Suprapubic skin (tissue), 4 donors: ENCODE data around the gene CITED2. TPM values are rescaled to one million over a fixed set of nuclear protein-coding genes. Genes with fewer than 3 reads are reported as not detected.

Source experiments
- DNase-seq, 2 donors: peaks; one replicate each; pipeline ENCODE4 v3.0.0-alpha.2; 2019; ENCODE audit warnings: low spot score in 2 of 2
- H3K27ac ChIP-seq: fragments of 200-600 bp; sonication (generic); one replicate; pipeline ENCODE4 v1.5.1; 2019
- H3K27me3 ChIP-seq: fragments of 200-600 bp; sonication (generic); one replicate; pipeline ENCODE4 v1.5.1; 2019
- H3K36me3 ChIP-seq: fragments of 200-600 bp; sonication (generic); one replicate; pipeline ENCODE4 v1.5.1; 2019
- H3K4me1 ChIP-seq: fragments of 200-600 bp; sonication (generic); one replicate; pipeline ENCODE4 v1.5.1; 2019
- H3K4me3 ChIP-seq: fragments of 200-600 bp; sonication (generic); one replicate; pipeline ENCODE4 v1.5.1; 2019; ENCODE audit warnings: mild to moderate bottlenecking
- H3K9me3 ChIP-seq: fragments of 200-600 bp; sonication (generic); one replicate; pipeline ENCODE4 v1.5.1; 2019
- EP300 ChIP-seq: sonication (generic); formaldehyde crosslinking; IDR thresholded peaks from one replicate; pipeline ENCODE4 v1.6.1; 2017; ENCODE audit warnings: antibody characterized with exemption
- POLR2A ChIP-seq, 2 donors: fragments of 450-650 bp; IDR thresholded peaks; one replicate each; pipeline ENCODE4 v1.6.1; 2017; ENCODE audit warnings: antibody characterized with exemption in 2 of 2, mild to moderate bottlenecking in 2 of 2, moderate library complexity in 2 of 2
- POLR2AphosphoS5 ChIP-seq, 3 donors: sonication (generic); formaldehyde crosslinking; IDR thresholded peaks; one replicate each; pipeline ENCODE4 v1.6.1; 2017; ENCODE audit warnings: antibody characterized with exemption in 3 of 3
- WGBS: methylation state at CpG from one replicate; pipeline ENCODE4 v1.1.5; 2018; 5-methylcytosine and 5-hydroxymethylcytosine counted together
- total RNA-seq, 4 donors: library from RNA; depleted of rRNA; stranded (reverse); fragments of >200 nt; gene quantifications; one replicate each; pipeline ENCODE4 v1.1.0, GENCODE V29; 2016
- TF ChIP-seq, protein P1 (sequence below), 2 donors: fragments of 200-600 bp in 1 of 2; fragments of 450-650 bp in 1 of 2; sonication (generic) in 1 of 2; IDR thresholded peaks; one replicate each; pipeline ENCODE4 v1.5.1; 2016 to 2019; ENCODE audit warnings: antibody characterized with exemption in 2 of 2, mild to moderate bottlenecking in 1 of 2, moderate library complexity in 1 of 2

Gene CITED2
- total RNA-seq, 4 donors from 2014 or later: 167 to 239 (median 206) TPM

DNA sequence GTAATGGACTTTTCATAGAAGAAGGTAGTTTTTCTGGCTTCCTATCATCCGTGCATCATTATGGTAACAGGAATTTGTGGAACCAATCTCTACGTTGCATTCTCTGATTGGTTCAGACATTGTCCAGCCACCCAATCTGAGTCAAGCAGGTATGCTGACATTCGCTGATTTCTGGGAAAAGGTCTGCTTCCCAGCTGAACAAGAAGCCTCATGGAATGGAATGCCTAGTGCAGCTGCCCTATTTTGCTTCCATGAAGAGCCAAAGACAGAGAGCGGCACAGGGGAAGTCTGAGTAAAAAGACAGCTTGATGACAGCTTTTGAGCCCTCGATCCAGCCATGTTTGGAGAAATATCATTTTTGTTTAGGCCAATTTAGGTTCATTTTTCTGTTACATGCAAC lies 44.1 kb downstream of the CITED2 start:
- Histone ChIP-seq H3K4me1 (peaks cover 13% of the 10 kb centered on the region), H3K9me3 (no peaks in the 10 kb centered on the region), H3K27ac (no peak overlapping the region), H3K36me3 (no peaks in the 10 kb centered on the region), H3K4me3 (no peak overlapping the region), H3K27me3 (no peaks in the 10 kb centered on the region)
- no peak for DNase-seq
- WGBS: 69% methylated on average over 5 of the region's 5 CpGs
- TF ChIP-seq, protein P1, sequence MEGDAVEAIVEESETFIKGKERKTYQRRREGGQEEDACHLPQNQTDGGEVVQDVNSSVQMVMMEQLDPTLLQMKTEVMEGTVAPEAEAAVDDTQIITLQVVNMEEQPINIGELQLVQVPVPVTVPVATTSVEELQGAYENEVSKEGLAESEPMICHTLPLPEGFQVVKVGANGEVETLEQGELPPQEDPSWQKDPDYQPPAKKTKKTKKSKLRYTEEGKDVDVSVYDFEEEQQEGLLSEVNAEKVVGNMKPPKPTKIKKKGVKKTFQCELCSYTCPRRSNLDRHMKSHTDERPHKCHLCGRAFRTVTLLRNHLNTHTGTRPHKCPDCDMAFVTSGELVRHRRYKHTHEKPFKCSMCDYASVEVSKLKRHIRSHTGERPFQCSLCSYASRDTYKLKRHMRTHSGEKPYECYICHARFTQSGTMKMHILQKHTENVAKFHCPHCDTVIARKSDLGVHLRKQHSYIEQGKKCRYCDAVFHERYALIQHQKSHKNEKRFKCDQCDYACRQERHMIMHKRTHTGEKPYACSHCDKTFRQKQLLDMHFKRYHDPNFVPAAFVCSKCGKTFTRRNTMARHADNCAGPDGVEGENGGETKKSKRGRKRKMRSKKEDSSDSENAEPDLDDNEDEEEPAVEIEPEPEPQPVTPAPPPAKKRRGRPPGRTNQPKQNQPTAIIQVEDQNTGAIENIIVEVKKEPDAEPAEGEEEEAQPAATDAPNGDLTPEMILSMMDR (IDR thresholded peaks at IDR 0.05): no peak
- no peak for TF ChIP-seq POLR2AphosphoS5 (IDR thresholded peaks at IDR 0.05)
- no peak for TF ChIP-seq EP300
- no peak for TF ChIP-seq POLR2A (IDR thresholded peaks at IDR 0.05)

DNA sequence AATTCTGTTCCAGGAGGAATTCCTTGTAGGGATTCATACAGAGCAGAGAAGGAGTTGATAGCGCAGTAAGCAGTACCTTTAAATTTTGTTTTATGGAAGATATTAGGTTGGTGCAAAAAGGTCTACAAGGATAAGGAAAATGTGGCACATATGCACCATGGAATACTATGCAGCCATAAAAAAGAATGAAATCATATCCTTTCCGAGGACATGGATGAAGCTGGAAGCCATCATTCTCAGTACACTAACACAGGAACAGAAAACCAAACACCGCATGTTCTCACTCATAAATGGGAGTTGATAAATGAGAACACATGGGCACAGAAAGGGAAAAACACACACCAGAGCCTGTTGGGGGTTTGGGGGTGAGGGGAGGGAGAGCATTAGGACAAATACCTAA lies 45.2 kb downstream of the CITED2 start:
- no peaks in the 10 kb centered on the region for H3K9me3 ChIP-seq
- TF ChIP-seq POLR2A (IDR thresholded peaks at IDR 0.05) (no peak), POLR2AphosphoS5 (IDR thresholded peaks at IDR 0.05) (no peak), EP300 (no peak)
- TF ChIP-seq, protein P1 (IDR thresholded peaks at IDR 0.05): no peak
- DNase-seq: no peak
- no peak overlapping the region for H3K4me3 ChIP-seq
- no peak overlapping the region for H3K27ac ChIP-seq
- 90% methylated on average over 3 of the region's 3 CpGs for WGBS
- no peaks in the 10 kb centered on the region for H3K27me3 ChIP-seq
- no peaks in the 10 kb centered on the region for H3K36me3 ChIP-seq
- peaks cover 6% of the 10 kb centered on the region for H3K4me1 ChIP-seq

DNA sequence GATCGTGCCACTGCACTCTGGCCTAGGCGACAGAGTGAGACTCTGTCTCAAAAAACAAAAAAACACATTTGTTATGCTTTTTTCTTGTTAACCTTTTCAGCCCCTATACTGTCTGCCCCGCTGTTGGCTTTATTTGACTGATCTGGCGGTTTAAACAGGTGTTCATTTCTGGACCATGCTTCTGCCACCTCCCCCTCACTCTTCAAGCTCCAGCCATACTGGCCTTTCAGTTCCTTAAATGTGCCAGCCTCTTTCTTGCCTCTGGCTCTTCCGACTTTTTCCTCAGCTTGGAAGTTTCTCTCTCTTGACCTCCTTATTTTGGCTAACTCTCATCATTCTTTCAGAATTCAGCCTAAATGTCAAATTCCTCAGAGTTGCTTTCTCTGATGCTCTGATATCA lies 47.4 kb downstream of the CITED2 start:
- Histone ChIP-seq H3K36me3 (no peaks in the 10 kb centered on the region), H3K9me3 (no peaks in the 10 kb centered on the region), H3K4me3 (no peak overlapping the region), H3K4me1 (peaks cover 5% of the 10 kb centered on the region), H3K27me3 (no peaks in the 10 kb centered on the region), H3K27ac (no peak overlapping the region)
- 95% methylated on average over 5 of the region's 5 CpGs for WGBS
- TF ChIP-seq, protein P1 (IDR thresholded peaks at IDR 0.05): no peak
- no peak for TF ChIP-seq POLR2A (IDR thresholded peaks at IDR 0.05)
- TF ChIP-seq EP300: no peak
- no peak for TF ChIP-seq POLR2AphosphoS5 (IDR thresholded peaks at IDR 0.05)
- no peak for DNase-seq

DNA sequence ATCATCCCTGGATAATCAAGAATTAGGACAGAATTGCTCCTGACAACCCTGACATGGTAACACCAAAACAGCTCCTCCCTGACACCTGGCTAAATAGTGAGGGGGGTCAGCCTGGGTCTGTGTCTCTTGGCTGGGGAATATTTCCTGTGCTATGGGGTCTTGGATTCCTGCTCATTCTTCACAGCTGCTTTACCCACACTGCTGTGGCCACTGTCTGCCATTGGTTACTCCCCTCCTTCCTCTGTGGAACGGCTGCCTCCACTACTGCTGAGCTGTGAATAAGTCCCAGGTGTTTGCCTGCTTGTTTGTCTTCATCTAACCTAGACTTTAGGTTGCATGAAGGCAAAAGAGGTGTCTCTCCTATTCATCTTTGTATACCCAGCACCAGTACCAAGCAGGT lies 48.8 kb downstream of the CITED2 start:
- no peaks in the 10 kb centered on the region for H3K9me3 ChIP-seq
- no peaks in the 10 kb centered on the region for H3K36me3 ChIP-seq
- WGBS: 70% methylated on average over 1 of the region's 1 CpG
- DNase-seq: no peak
- no peaks in the 10 kb centered on the region for H3K27me3 ChIP-seq
- H3K4me3 ChIP-seq: no peak overlapping the region
- peak overlapping the region; percentile 48 for H3K27ac ChIP-seq
- TF ChIP-seq, protein P1 (IDR thresholded peaks at IDR 0.05): no peak
- TF ChIP-seq EP300 (no peak), POLR2A (IDR thresholded peaks at IDR 0.05) (no peak), POLR2AphosphoS5 (IDR thresholded peaks at IDR 0.05) (no peak)
- H3K4me1 ChIP-seq: peaks cover 5% of the 10 kb centered on the region

DNA sequence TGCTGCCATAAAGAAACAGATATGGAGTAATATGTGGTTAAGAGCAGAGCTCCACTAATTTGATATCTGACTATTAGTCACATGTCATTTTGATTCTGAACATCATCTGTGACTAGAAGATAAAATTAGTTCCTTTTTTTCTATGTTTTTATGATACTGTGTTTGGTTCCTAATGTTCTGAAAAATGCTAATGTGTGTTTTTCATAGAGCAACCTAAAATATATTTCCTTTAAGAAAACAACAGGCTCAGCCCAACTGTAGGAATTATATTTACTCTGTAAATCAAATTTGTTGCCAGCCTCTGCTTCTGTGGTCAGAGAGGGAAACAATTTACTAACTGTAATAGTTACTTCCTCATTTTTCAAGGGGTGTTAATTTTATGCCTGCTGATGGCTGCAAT lies 49.3 kb downstream of the CITED2 start:
- DNase-seq: no peak
- Histone ChIP-seq H3K4me1 (peaks cover 5% of the 10 kb centered on the region), H3K4me3 (no peak overlapping the region), H3K27ac (peak overlapping the region; percentile 48), H3K9me3 (no peaks in the 10 kb centered on the region), H3K27me3 (no peaks in the 10 kb centered on the region), H3K36me3 (no peaks in the 10 kb centered on the region)
- TF ChIP-seq POLR2A (IDR thresholded peaks at IDR 0.05): no peak
- TF ChIP-seq, protein P1 (IDR thresholded peaks at IDR 0.05): no peak
- TF ChIP-seq POLR2AphosphoS5 (IDR thresholded peaks at IDR 0.05): no peak
- no peak for TF ChIP-seq EP300
